NCI-H1417 treated with DMSO at 0.1 percent for 48 hours (cell line): Measurements from ENCODE around the gene KCNE2.
"Not testable (repeated sequence)": the region's sequence is repeated elsewhere in the genome, so short reads cannot be mapped to it uniquely, and the experiment has no call there.

Experiments used
- DNase-seq: peaks from one replicate; lab custom pipeline; 2025; lab: John Stamatoyannopoulos, UW

Gene KCNE2

DNA sequence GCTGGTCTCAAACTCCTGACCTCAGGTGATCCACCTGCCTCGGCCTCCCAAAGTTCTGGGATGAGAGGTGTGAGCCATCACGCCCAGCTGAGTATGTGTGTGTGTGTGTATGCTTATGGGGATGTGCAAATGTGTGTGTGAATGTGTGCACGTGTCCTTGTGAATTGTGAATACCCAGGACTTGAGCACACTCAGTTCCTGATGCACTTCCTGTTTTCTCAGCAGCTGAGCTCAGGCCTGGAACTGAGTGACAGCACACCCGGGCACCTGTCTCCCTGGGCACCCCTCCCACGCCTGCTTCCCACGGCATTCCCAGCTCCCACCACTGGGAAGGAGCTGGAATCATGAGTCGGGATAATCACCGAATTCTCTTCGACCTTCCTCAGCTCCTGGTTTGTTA, 43.5 kb downstream of the KCNE2 start:
- DNase-seq, result not testable (repeated sequence)

DNA sequence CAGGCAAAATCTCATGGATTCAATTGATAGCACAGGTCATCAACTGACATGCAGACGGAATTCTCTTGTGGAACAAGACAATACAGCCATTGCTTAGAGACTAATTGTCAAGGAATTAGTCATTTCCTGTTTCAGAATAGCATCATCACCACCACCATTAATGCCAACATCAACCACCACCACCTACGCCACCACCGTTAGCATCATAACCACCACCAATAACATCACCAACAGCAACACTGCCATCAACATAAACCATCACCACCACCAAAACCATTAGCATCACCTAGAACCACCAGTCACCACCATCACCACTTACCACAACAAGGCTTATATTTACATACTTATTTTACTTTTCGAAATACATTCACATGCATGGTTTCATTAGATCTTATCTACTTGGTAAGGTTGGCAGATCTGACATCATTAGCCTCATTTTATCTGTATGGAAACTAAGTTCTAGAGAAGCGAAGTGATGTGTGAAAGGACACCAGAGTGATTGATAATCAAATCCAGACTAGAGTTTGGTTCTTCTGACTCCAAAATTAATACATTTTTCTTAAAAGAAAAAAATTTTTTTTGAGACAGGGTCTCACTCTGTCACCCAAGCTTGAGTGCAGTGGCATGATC, 53.8 kb downstream of the KCNE2 start:
- DNase-seq, result not testable (repeated sequence)
